Common myeloid progenitor, CD34-positive (primary cell): Measurements from ENCODE around the gene HNRNPA2B1.

Experiments
- CTCF ChIA-PET: fragments of 350-600 bp; sonication (Branson Sonifier 250); formaldehyde crosslinking; loops from one replicate; lab custom pipeline; 2021; ENCODE audit warnings: antibody characterized with exemption; lab: Charles Lee
- POLR2A ChIA-PET: fragments of 350-600 bp; sonication (Branson Sonifier 250); formaldehyde crosslinking; loops from one replicate; lab custom pipeline; 2021; ENCODE audit warnings: antibody characterized with exemption; lab: Charles Lee
- DNase-seq, 3 donors: peaks; one replicate each; pipeline versions ENCODE4 v3.0.0 to v3.0.0-alpha.2; 2013
- H3K27ac ChIP-seq, 2 experiments: 1 replicate in 1 of 2; 2 replicates in 1 of 2; pipeline ENCODE4 v1.7.0; 2013; ENCODE audit warnings: inconsistent platforms in 2 of 2, low read length in 2 of 2, mild to moderate bottlenecking in 2 of 2, low read depth in 1 of 2, moderate library complexity in 1 of 2; ENCODE audit not compliant: severe bottlenecking in 2 of 2, insufficient read depth in 1 of 2, poor library complexity in 1 of 2
- H3K27me3 ChIP-seq, 5 experiments: replicated peaks in 2 of 5; 1 replicate in 3 of 5; 2 replicates in 2 of 5; pipeline versions ENCODE4 v1.6.1 to v1.7.0; 2013; ENCODE audit warnings: low read length in 4 of 5, mild to moderate bottlenecking in 2 of 5, moderate library complexity in 2 of 5, inconsistent platforms in 1 of 5; ENCODE audit not compliant: insufficient read depth in 5 of 5, control insufficient read depth in 4 of 5
- H3K36me3 ChIP-seq, 4 experiments: 1 replicate in 2 of 4; 2 replicates in 2 of 4; pipeline versions ENCODE4 v1.6.1 to v1.7.0; 2013; ENCODE audit warnings: low read length in 3 of 4, control low read depth in 1 of 4, mild to moderate bottlenecking in 1 of 4; ENCODE audit not compliant: control insufficient read depth in 4 of 4, insufficient read depth in 4 of 4
- H3K4me1 ChIP-seq, 4 experiments: 1 replicate in 3 of 4; 2 replicates in 1 of 4; pipeline versions ENCODE4 v1.6.1 to v1.7.1; 2013; ENCODE audit warnings: low read length in 3 of 4, mild to moderate bottlenecking in 3 of 4, control low read depth in 1 of 4, inconsistent platforms in 1 of 4, moderate library complexity in 1 of 4; ENCODE audit not compliant: control insufficient read depth in 4 of 4, insufficient read depth in 4 of 4; ENCODE audit errors: control extremely low read depth in 1 of 4
- H3K4me3 ChIP-seq, 7 experiments: 1 replicate in 4 of 7; 2 replicates in 3 of 7; pipeline versions ENCODE4 v1.5.1 to v1.7.0; 2013; ENCODE audit warnings: mild to moderate bottlenecking in 7 of 7, low read length in 6 of 7, moderate library complexity in 6 of 7, inconsistent platforms in 2 of 7, low read depth in 2 of 7, control low read depth in 1 of 7; ENCODE audit not compliant: insufficient read depth in 4 of 7, control insufficient read depth in 1 of 7; ENCODE audit errors: extremely low read depth in 1 of 7
- H3K9me3 ChIP-seq, 5 experiments: 1 replicate in 4 of 5; 2 replicates in 1 of 5; pipeline versions ENCODE4 v1.6.1 to v1.7.1; 2013; ENCODE audit warnings: low read length in 4 of 5, mild to moderate bottlenecking in 2 of 5, inconsistent platforms in 1 of 5, low read depth in 1 of 5, moderate library complexity in 1 of 5; ENCODE audit not compliant: control insufficient read depth in 4 of 5, insufficient read depth in 2 of 5; ENCODE audit errors: control extremely low read depth in 1 of 5
- WGBS: methylation state at CpG from one replicate; pipeline ENCODE4 v1.1.5; 2013; ENCODE audit not compliant: insufficient coverage; 5-methylcytosine and 5-hydroxymethylcytosine counted together

Gene HNRNPA2B1

GRCh38 chr7:26189697-26190096 is 10.8 kb downstream of the HNRNPA2B1 start:
- ChIA-PET POLR2A (interaction anchor here (0.6 to 4.2 kb wide), 8 partner anchors 9 to 183 kb away, joined by 3 to 36 read pairs (median 10); partner anchors contain the start of genes CBX3, HNRNPA2B1 and NFE2L3), CTCF (interaction anchor here (1.0 to 4.0 kb wide), 8 partner anchors 8 to 970 kb away, joined by 3 to 57 read pairs (median 9); no protein-coding TSS in a partner anchor)
- peaks cover 10 to 29% (median 21%) of the 10 kb centered on the region in 4 experiments for H3K4me1 ChIP-seq
- WGBS: 100% methylated on average over 1 of the region's 3 CpGs
- H3K9me3 ChIP-seq: no peaks in the 10 kb centered on the region
- H3K36me3 ChIP-seq: peaks cover 23 to 75% (median 44%) of the 10 kb centered on the region in 4 experiments
- no peaks in the 10 kb centered on the region for H3K27me3 ChIP-seq
- no peak for DNase-seq
- no peak overlapping the region for H3K4me3 ChIP-seq
- no peak overlapping the region for H3K27ac ChIP-seq

DNA sequence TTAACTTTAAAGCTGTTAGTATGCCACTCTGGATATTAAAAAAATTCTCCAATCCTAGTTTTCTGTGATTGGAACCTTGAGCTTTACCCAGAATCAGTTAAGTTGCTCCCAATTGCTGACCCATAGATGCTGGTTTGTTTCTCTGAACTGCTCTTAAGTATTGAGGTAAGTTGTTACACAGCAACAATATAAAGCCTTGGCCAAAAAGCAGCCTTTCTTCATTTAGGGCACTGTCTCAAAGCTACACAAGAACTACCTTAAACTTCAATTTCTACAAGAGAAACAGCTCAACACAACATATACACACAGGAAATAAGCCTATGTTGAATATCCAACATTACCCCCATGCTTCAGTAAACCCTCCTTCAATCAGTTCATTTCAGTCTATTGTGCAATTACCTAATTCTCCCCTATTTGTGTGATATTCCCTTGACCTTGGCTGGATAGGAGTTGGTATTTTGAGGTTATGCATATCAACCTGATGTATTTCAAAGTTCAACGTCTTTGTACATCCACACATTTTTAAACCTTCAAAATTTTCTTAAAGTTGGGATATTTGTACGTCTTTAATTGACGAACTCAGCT is 11.5 kb downstream of the HNRNPA2B1 start:
- Histone ChIP-seq H3K9me3 (no peaks in the 10 kb centered on the region), H3K4me1 (peaks cover 10 to 23% (median 15%) of the 10 kb centered on the region in 4 experiments), H3K27me3 (no peaks in the 10 kb centered on the region), H3K36me3 (peaks cover 19 to 69% (median 40%) of the 10 kb centered on the region in 4 experiments), H3K4me3 (no peak overlapping the region), H3K27ac (no peak overlapping the region)
- no CpG with 5 or more reads among the region's 3 CpGs for WGBS
- peak in 1 of 3 donors; percentile 36 for DNase-seq
- ChIA-PET CTCF (interaction anchor here (1.0 to 4.0 kb wide), 13 partner anchors 9 to 972 kb away, joined by 3 to 57 read pairs (median 8); no protein-coding TSS in a partner anchor), POLR2A (interaction anchor here (0.6 to 4.2 kb wide), 13 partner anchors 8 to 183 kb away, joined by 3 to 36 read pairs (median 4); partner anchors contain the start of genes CBX3, HNRNPA2B1 and NFE2L3)

DNA sequence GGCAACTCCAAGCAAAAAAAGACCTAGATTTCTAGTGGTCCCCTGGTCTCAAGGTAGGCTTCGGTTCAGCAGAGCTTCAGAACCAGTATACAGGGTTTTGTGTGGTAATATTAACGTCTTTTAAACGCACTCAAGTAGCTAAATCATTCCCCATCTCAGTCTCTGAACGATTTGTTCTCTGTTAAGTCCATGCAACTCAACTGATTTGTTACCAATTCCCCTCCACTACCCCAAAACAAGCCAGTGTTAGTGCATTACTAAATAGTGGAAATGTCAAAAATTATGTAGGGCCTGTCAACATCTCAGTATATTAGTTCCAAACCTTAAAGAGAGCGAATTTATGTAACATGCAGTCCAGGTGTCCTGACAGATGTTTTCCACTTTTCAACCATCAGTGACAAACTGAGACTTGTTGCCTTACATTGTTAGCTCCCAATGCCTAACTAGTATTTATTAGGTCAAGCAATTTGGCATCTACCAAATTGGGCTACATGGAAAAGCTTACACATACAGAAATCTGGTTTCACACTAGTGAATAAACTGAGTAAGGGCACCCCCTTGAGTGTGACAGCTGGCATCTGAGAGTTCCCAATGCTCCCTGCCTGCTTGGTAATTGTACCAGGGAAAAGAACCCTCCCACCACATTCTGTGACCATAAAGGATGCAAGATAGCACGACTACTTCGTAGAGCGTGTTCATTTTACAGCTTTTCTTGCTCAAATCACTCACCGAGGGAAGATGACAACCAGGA is 12.2 kb downstream of the HNRNPA2B1 start:
- ChIA-PET POLR2A (interaction anchor here (0.8 to 4.2 kb wide), 11 partner anchors 8 to 98 kb away, joined by 3 to 36 read pairs (median 4); partner anchors contain the start of genes CBX3, HNRNPA2B1 and NFE2L3), CTCF (interaction anchor here (1.3 to 4.0 kb wide), 12 partner anchors 9 to 973 kb away, joined by 3 to 57 read pairs (median 10); no protein-coding TSS in a partner anchor)
- 100% methylated on average over 1 of the region's 9 CpGs for WGBS
- H3K36me3 ChIP-seq: peaks cover 19 to 62% (median 37%) of the 10 kb centered on the region in 4 experiments
- DNase-seq: peak in 1 of 3 donors; percentile 50
- no peaks in the 10 kb centered on the region for H3K27me3 ChIP-seq
- no peaks in the 10 kb centered on the region for H3K9me3 ChIP-seq
- no peak overlapping the region for H3K4me3 ChIP-seq
- no peak overlapping the region for H3K27ac ChIP-seq
- H3K4me1 ChIP-seq: peaks cover 7 to 16% (median 8%) of the 10 kb centered on the region in 4 experiments

- ChIA-PET POLR2A (interaction anchor here (0.6 to 4.2 kb wide), 13 partner anchors 9 to 1587 kb away, joined by 3 to 36 read pairs (median 4); partner anchors contain the start of genes CBX3, HNRNPA2B1 and NFE2L3), CTCF (interaction anchor here (1.4 to 4.0 kb wide), 10 partner anchors 8 to 293 kb away, joined by 3 to 57 read pairs (median 12); no protein-coding TSS in a partner anchor)
- H3K36me3 ChIP-seq: peaks cover 19 to 54% (median 31%) of the 10 kb centered on the region in 4 experiments
- peak overlapping the region in 1 of 2 experiments; percentile 14 for H3K27ac ChIP-seq
- H3K27me3 ChIP-seq: no peaks in the 10 kb centered on the region
- no peaks in the 10 kb centered on the region for H3K9me3 ChIP-seq
- DNase-seq: peak in 2 of 3 donors; percentile 53 to 60
- 90% methylated on average over 9 of the region's 11 CpGs for WGBS
- H3K4me3 ChIP-seq: no peak overlapping the region
- H3K4me1 ChIP-seq: peaks cover 2 to 8% (median 2%) of the 10 kb centered on the region in 4 experiments
These were observed 13.0 kb downstream of the HNRNPA2B1 start for GRCh38 chr7:26187380-26188205.

DNA sequence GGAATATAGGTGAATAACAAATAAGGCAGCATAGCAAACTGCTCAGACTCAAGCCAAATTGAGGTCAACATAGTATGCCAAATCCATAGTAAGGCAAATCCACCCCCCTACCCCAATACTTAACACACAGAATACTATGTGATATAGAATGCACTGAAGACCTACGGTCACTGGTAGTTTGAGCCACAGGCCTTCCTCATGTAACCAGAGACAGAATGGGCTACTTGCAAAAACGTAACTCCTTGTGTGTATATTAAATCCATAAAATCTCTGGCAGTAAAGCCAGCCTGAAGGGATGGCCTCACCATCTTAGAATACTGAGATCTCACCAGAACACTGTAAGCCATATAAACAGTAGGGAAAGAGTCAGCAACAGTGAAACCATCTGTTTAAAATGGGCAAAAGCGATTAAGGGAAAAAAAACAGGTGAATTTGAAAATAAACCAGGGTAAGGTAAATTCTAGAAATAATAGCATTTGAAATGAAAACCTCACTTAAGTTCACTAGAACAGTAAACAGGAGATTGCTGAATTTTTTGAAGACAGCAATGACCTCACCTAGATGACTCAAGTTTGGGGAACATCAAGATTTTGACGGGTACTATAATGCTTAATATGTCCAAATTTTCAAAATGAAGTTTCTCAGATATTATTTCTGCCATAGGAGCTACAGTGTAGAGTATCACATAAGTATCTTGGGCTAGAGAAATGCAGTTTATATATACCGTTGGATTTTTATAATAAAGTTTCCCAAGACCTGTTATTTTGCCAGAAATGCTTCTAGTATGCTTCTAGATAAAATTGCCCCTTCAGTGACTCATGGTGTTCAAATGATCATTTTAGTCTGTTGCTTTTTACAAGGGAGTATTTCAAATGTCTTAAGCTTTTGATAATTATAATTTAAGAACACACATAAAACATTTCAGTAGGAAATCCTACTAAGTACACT is 13.9 kb downstream of the HNRNPA2B1 start:
- ChIA-PET POLR2A (interaction anchor here (0.6 to 4.2 kb wide), 4 partner anchors 11 to 1588 kb away, joined by 3 to 36 read pairs (median 3); no protein-coding TSS in a partner anchor), CTCF (interaction anchor here (2.7 to 4.0 kb wide), 3 partner anchors 12 to 97 kb away, joined by 15 to 57 read pairs (median 41); no protein-coding TSS in a partner anchor)
- H3K27ac ChIP-seq: peak overlapping the region in 1 of 2 experiments; percentile 14
- peaks cover 12 to 45% (median 23%) of the 10 kb centered on the region in 4 experiments for H3K36me3 ChIP-seq
- peak in 1 of 3 donors; percentile 35 for DNase-seq
- 85% methylated on average over 2 of the region's 5 CpGs for WGBS
- peaks cover 0 to 2% (median 0%) of the 10 kb centered on the region in 4 experiments for H3K4me1 ChIP-seq
- H3K9me3 ChIP-seq: no peaks in the 10 kb centered on the region
- H3K4me3 ChIP-seq: no peak overlapping the region
- no peaks in the 10 kb centered on the region for H3K27me3 ChIP-seq
